ENCODE measurements around the gene C10orf71. TPM values are rescaled to one million over a fixed set of nuclear protein-coding genes. Genes with fewer than 3 reads are reported as not detected.

The C10orf71 gene
- total and polyA plus RNA-seq, 2 of the 8 experiments (the other 6 are each of a cell fraction or from before 2014, with no cell fraction given), result not detected

- H3K27me3 ChIP-seq (replicated peaks in 1 of 4; ENCODE audit: control insufficient read depth in 3 of 4, extremely low read depth in 1 of 4, insufficient read depth in 3 of 4, low read length in 3 of 4), result no peaks in the 10 kb centered on the region; a peak in 1 of 7 replicates
- CTCF ChIA-PET (ENCODE audit: partially characterized antibody), result interaction anchor here (1.0 to 1.4 kb wide), 3 partner anchors 15 to 31 kb away, joined by 3 to 5 read pairs (median 3); no protein-coding TSS in a partner anchor
- no peak overlapping the region for H3K9ac ChIP-seq (replicated peaks in 1 of 4; ENCODE audit: extremely low read depth in 1 of 4, low read depth in 3 of 4, low read length in 3 of 4)
- FAIRE-seq, result no peak
- no peak overlapping the region for H3K27ac ChIP-seq (ENCODE audit: low read depth, low read length)
- H3K4ac ChIP-seq (replicated peaks; ENCODE audit: insufficient read length, low read depth, low read length), result no peak overlapping the region
- no peak overlapping the region for H4K5ac ChIP-seq (ENCODE audit: insufficient read length, low read depth, low read length)
- no peak overlapping the region for H4K91ac ChIP-seq (replicated peaks; ENCODE audit: insufficient read length, low read length)
- POLR2A ChIA-PET (ENCODE audit: partially characterized antibody), result no interaction called here
- H3K9me3 ChIP-seq (ENCODE audit: insufficient read depth in 2 of 2, low read depth in 1 of 2, low read length in 1 of 2), result no peaks in the 10 kb centered on the region
- H2BK15ac ChIP-seq (ENCODE audit: low read length), result no peak overlapping the region
- no peak overlapping the region for H4K8ac ChIP-seq (ENCODE audit: extremely low read depth, insufficient read depth, low read length)
- no peak overlapping the region for H2BK20ac ChIP-seq (ENCODE audit: low read length)
- no peak overlapping the region for H3K56ac ChIP-seq (replicated peaks; ENCODE audit: insufficient read length, low read depth, low read length)
- H3K14ac ChIP-seq (ENCODE audit: insufficient read length), result no peak overlapping the region
- no peak overlapping the region for H2AK5ac ChIP-seq (ENCODE audit: low read depth, low read length)
- TF ChIP-seq SIX5 (IDR thresholded peaks at IDR 0.05; ENCODE audit: low read depth, low read length) (no peak), JUN (IDR thresholded peaks at IDR 0.05; ENCODE audit: low read depth, low read length) (no peak), RXRA (IDR thresholded peaks at IDR 0.05; ENCODE audit: insufficient read depth, low read depth, low read length) (no peak), USF2 (IDR thresholded peaks at IDR 0.05; ENCODE audit: low read length) (no peak), ATF2 (IDR thresholded peaks at IDR 0.05; ENCODE audit: low read length) (no peak), KDM1A (IDR thresholded peaks at IDR 0.05; ENCODE audit: borderline replicate concordance, low read length) (no peak), PHF8 (conservative IDR thresholded peaks at IDR 0.05; ENCODE audit: low read depth, low read length) (no peak), TAF1 (IDR thresholded peaks at IDR 0.05; ENCODE audit: low read depth, low read length) (no peak), GTF2F1 (IDR thresholded peaks at IDR 0.05; ENCODE audit: borderline replicate concordance, low read depth, low read length) (no peak), SRF (IDR thresholded peaks at IDR 0.05; ENCODE audit: low read depth, low read length) (no peak), ASH2L (IDR thresholded peaks at IDR 0.05; ENCODE audit: low read length) (no peak)
- H4K20me1 ChIP-seq (replicated peaks in 1 of 2; ENCODE audit: control insufficient read depth in 1 of 2, insufficient read depth in 2 of 2, low read length in 2 of 2), result no peaks in the 10 kb centered on the region
- no peak overlapping the region for H3K4me3 ChIP-seq (ENCODE audit: extremely low read depth in 1 of 4, insufficient read depth in 2 of 4, low read depth in 3 of 4, low read length in 4 of 4)
- peaks cover 4% of the 10 kb centered on the region for H3K23me2 ChIP-seq (ENCODE audit: low read depth, low read length)
- no peak overlapping the region for H3K18ac ChIP-seq (ENCODE audit: extremely low read depth, low read length)
- H3K36me3 ChIP-seq (ENCODE audit: control insufficient read depth in 2 of 4, insufficient read depth in 4 of 4, low read length in 3 of 4), result no peaks in the 10 kb centered on the region
- H2AFZ ChIP-seq (ENCODE audit: low read length), result no peak overlapping the region
- H3K4me2 ChIP-seq (ENCODE audit: insufficient read depth in 1 of 2, low read depth in 2 of 2, low read length in 2 of 2), result no peak overlapping the region
- H2BK12ac ChIP-seq (ENCODE audit: low read depth, low read length), result no peak overlapping the region
- H2BK5ac ChIP-seq (ENCODE audit: low read depth, low read length), result no peak overlapping the region
- H3K4me1 ChIP-seq (replicated peaks in 1 of 4; ENCODE audit: control insufficient read depth in 3 of 4, insufficient read depth in 4 of 4, low read length in 3 of 4), result peaks cover 0 to 5% (median 0%) of the 10 kb centered on the region in 4 experiments; a peak in 1 of 7 replicates
- no peaks in the 10 kb centered on the region for H3K79me2 ChIP-seq (ENCODE audit: control insufficient read depth in 1 of 2, insufficient read depth in 2 of 2, low read length in 2 of 2)
- H3K79me1 ChIP-seq (ENCODE audit: low read depth, low read length), result no peaks in the 10 kb centered on the region
- no peak overlapping the region for H3K23ac ChIP-seq (ENCODE audit: insufficient read length)
- no peak overlapping the region for H2BK120ac ChIP-seq (replicated peaks; ENCODE audit: low read depth, low read length)
- no peak for DNase-seq (ENCODE audit: low read depth in 1 of 2, low spot score in 2 of 2)
Observed at GRCh38 chr10:49258350-49258683, 40.7 kb upstream of the C10orf71 start.
